ENCODE data around the gene ZNF423. TPM values are rescaled to one million over a fixed set of nuclear protein-coding genes. Genes with fewer than 3 reads are reported as not detected.

ZNF423 gene
- total RNA-seq, 2 donors from 2014 or later: not detected

DNA sequence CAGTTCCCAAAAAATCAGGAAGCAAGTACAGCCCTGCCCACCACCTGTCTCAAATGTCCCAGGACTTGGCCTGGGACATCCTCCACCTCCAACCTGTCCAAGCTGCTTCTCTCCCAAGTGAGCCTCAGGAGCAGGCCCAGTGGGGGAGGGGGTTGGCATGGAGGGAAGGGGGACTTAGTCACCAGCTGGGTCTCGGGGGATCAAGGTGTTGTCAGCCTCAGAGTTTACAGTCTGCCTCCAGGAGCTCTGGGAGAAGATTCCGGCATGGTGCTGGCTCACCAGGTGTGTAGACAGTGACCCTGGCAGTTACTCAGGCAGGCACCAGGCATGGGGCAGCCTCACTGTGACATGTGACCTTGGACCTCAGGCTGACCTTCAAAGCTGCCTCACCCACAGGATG, 19.7 kb downstream of the ZNF423 start:
- Mint-ChIP-seq H3K4me3 (no peak overlapping the region), H3K4me1 (ENCODE audit: low read depth) (no peaks in the 10 kb centered on the region), H3K27me3 (ENCODE audit: low read depth) (peaks cover 30% of the 10 kb centered on the region), H3K27ac (no peak overlapping the region), H3K36me3 (ENCODE audit: insufficient read depth in 2 of 2) (no peaks in the 10 kb centered on the region), H3K9me3 (no peaks in the 10 kb centered on the region)
- ATAC-seq (replicated peaks in 1 of 2) (no peak), DNase-seq (no peak)

- Mint-ChIP-seq H3K27me3 (ENCODE audit: low read depth) (peaks cover 22% of the 10 kb centered on the region), H3K4me3 (no peak overlapping the region), H3K4me1 (ENCODE audit: low read depth) (no peaks in the 10 kb centered on the region), H3K27ac (no peak overlapping the region), H3K9me3 (no peaks in the 10 kb centered on the region), H3K36me3 (ENCODE audit: insufficient read depth in 2 of 2) (no peaks in the 10 kb centered on the region)
- ATAC-seq (replicated peaks in 1 of 2) (no peak), DNase-seq (no peak)
Measured at GRCh38 chr16:49835161-49835777, 20.6 kb downstream of the ZNF423 start.

DNA sequence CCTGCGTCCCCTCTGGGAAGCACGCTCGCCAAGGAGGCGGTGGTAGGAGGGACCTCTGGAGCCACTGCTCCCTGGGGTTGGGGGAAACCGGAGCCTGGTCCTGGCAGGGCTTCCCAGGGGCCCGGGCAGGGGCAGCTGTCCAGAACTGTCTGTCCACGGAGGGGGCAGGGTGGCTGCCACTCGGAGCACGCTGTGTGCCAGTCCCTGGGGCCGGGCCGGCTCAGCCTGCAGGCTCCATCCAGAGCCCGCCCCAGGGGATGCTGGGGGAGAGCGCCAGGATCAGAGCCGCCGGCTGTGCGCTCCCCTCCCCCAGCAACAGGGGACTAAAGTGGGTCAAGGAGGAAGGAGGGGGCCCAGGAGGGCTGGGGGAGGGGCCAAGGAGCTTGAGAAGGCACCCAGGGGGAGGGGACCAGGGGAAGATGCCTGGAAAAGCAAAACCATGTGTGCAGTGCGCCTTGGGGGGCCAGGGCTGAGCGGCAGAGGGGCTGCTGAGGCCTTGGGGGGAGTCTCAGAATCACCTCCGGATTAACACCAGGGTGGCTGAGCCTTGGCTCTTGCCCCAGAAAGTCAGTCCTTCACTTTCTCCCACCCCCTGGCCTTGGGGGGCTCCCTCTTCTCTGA, 21.3 kb downstream of the ZNF423 start:
- no peak overlapping the region for H3K4me3 Mint-ChIP-seq
- no peak for ATAC-seq (replicated peaks in 1 of 2)
- H3K36me3 Mint-ChIP-seq (ENCODE audit: insufficient read depth in 2 of 2): no peaks in the 10 kb centered on the region
- H3K9me3 Mint-ChIP-seq: no peaks in the 10 kb centered on the region
- H3K27ac Mint-ChIP-seq: no peak overlapping the region
- no peak for DNase-seq
- H3K4me1 Mint-ChIP-seq (ENCODE audit: low read depth): no peaks in the 10 kb centered on the region
- H3K27me3 Mint-ChIP-seq (ENCODE audit: low read depth): peaks cover 17% of the 10 kb centered on the region

DNA sequence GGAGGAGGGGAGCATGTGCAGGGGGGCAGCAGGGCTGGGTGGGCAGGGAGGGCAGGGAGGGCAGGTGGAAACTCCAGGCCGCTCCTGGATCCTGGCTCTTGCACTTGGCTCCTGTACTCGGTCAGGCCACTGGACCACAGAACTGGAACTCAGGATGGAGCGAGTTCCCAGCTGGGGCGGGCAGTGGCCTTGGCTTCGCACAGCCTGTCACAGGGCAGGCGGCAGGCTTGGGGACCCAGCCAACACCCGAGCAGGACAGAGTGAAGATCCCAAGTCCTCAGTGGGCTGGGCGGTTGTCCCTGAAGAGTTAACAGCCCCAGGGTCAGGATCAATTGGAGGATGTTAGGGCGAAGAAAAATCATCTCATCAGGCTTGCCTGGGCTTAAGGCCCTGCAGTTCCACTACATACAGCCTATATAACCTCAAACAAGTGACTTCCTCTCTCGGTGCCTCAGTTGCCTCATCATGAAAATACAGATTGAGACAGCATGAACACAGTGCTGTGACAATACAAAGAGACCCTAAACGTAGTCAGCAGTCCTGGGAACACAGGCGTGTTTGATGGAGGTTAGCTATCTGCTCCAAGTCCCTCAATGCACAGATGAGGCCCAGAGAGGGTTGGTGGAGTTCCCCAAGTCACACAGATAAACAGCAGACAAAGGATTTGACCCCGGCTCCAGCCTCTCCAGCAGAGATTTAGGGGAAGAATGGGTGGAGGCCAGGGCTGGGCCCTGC, 21.9 kb downstream of the ZNF423 start:
- H3K4me3 Mint-ChIP-seq: no peak overlapping the region
- DNase-seq: no peak
- H3K36me3 Mint-ChIP-seq (ENCODE audit: insufficient read depth in 2 of 2): no peaks in the 10 kb centered on the region
- no peak for ATAC-seq (replicated peaks in 1 of 2)
- H3K4me1 Mint-ChIP-seq (ENCODE audit: low read depth): no peaks in the 10 kb centered on the region
- H3K27ac Mint-ChIP-seq: no peak overlapping the region
- H3K27me3 Mint-ChIP-seq (ENCODE audit: low read depth): peaks cover 15% of the 10 kb centered on the region
- H3K9me3 Mint-ChIP-seq: no peaks in the 10 kb centered on the region

- DNase-seq: no peak
- ATAC-seq (replicated peaks in 1 of 2): no peak
- Mint-ChIP-seq H3K27me3 (ENCODE audit: low read depth) (peaks cover 14% of the 10 kb centered on the region), H3K4me3 (no peak overlapping the region), H3K36me3 (ENCODE audit: insufficient read depth in 2 of 2) (no peaks in the 10 kb centered on the region), H3K9me3 (no peaks in the 10 kb centered on the region), H3K27ac (no peak overlapping the region), H3K4me1 (ENCODE audit: low read depth) (no peaks in the 10 kb centered on the region)
Measured at GRCh38 chr16:49833085-49833484, 22.8 kb downstream of the ZNF423 start.

GRCh38 chr16:49832177-49832576, 23.7 kb downstream of the ZNF423 start:
- H3K4me3 Mint-ChIP-seq: no peak overlapping the region
- H3K27ac Mint-ChIP-seq: no peak overlapping the region
- H3K9me3 Mint-ChIP-seq: no peaks in the 10 kb centered on the region
- no peak for DNase-seq
- H3K36me3 Mint-ChIP-seq (ENCODE audit: insufficient read depth in 2 of 2): no peaks in the 10 kb centered on the region
- no peak for ATAC-seq (replicated peaks in 1 of 2)
- peaks cover 5% of the 10 kb centered on the region for H3K27me3 Mint-ChIP-seq (ENCODE audit: low read depth)
- no peaks in the 10 kb centered on the region for H3K4me1 Mint-ChIP-seq (ENCODE audit: low read depth)

DNA sequence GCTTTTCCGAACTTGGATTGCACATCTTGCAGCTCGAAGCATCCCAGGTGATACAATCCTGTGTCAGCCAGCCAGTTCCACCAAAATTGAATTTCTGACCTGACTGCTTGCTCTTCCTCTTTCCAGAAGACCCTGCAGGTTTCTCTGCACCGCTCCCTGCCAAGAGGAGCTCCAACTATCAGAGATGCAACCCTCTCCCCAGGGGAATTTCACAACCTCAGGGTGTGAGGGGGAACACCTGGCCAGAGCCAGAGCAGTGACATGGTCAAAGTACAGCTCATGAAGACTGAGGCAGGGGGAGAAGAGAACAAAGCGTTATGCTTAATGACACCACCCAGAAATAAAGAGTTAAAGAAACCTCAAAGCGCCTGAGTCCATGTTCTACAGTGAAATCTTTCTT, 25.0 kb downstream of the ZNF423 start:
- H3K27ac Mint-ChIP-seq: no peak overlapping the region
- no peaks in the 10 kb centered on the region for H3K36me3 Mint-ChIP-seq (ENCODE audit: insufficient read depth in 2 of 2)
- H3K27me3 Mint-ChIP-seq (ENCODE audit: low read depth): no peaks in the 10 kb centered on the region
- H3K4me1 Mint-ChIP-seq (ENCODE audit: low read depth): no peaks in the 10 kb centered on the region
- ATAC-seq (replicated peaks in 1 of 2) (no peak), DNase-seq (no peak)
- H3K4me3 Mint-ChIP-seq: no peak overlapping the region
- H3K9me3 Mint-ChIP-seq: no peaks in the 10 kb centered on the region

GRCh38 chr16:49828533-49829267, 27.2 kb downstream of the ZNF423 start:
- Mint-ChIP-seq H3K36me3 (ENCODE audit: insufficient read depth in 2 of 2) (no peaks in the 10 kb centered on the region), H3K27ac (no peak overlapping the region), H3K4me3 (no peak overlapping the region), H3K9me3 (no peaks in the 10 kb centered on the region), H3K4me1 (ENCODE audit: low read depth) (no peaks in the 10 kb centered on the region), H3K27me3 (ENCODE audit: low read depth) (no peaks in the 10 kb centered on the region)
- DNase-seq: no peak
- ATAC-seq (replicated peaks in 1 of 2): no peak

- Mint-ChIP-seq H3K9me3 (no peaks in the 10 kb centered on the region), H3K36me3 (ENCODE audit: insufficient read depth in 2 of 2) (no peaks in the 10 kb centered on the region), H3K27me3 (ENCODE audit: low read depth) (no peaks in the 10 kb centered on the region), H3K4me1 (ENCODE audit: low read depth) (no peaks in the 10 kb centered on the region), H3K27ac (no peak overlapping the region), H3K4me3 (no peak overlapping the region)
- ATAC-seq (replicated peaks in 1 of 2) (no peak), DNase-seq (no peak)
Measured at GRCh38 chr16:49827805-49828438, 28.0 kb downstream of the ZNF423 start.

DNA sequence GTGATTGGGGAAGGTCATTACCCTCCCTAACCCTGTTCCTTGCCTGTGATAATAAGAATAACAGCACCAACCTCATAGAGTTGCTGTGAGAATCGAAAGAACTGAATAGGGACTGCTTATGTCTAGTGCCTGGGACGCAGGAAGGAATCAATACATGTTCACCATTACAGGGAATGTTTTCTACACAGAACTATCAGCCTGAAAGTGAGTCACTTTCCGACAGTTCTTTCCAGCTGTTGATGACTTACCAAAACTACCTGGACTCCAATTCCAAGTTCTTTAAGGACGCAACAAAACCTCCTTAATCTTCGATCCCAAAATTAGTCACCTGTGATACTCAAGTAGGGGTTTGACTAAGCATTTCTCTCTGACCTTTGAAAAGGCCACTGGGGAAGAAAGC, 29.4 kb downstream of the ZNF423 start:
- H3K4me3 Mint-ChIP-seq: no peak overlapping the region
- no peaks in the 10 kb centered on the region for H3K9me3 Mint-ChIP-seq
- no peak for ATAC-seq (replicated peaks in 1 of 2)

GRCh38 chr16:49825041-49825440, 30.9 kb downstream of the ZNF423 start:
- no peak overlapping the region for H3K4me3 Mint-ChIP-seq
- no peaks in the 10 kb centered on the region for H3K36me3 Mint-ChIP-seq (ENCODE audit: insufficient read depth in 2 of 2)
- ATAC-seq (replicated peaks in 1 of 2): no peak
- H3K27me3 Mint-ChIP-seq (ENCODE audit: low read depth): no peaks in the 10 kb centered on the region
- H3K9me3 Mint-ChIP-seq: no peaks in the 10 kb centered on the region
- no peak overlapping the region for H3K27ac Mint-ChIP-seq
- H3K4me1 Mint-ChIP-seq (ENCODE audit: low read depth): no peaks in the 10 kb centered on the region
- DNase-seq: no peak

More for the DNA sequence above, 29.4 kb downstream of the ZNF423 start:
- Mint-ChIP-seq H3K36me3 (ENCODE audit: insufficient read depth in 2 of 2) (no peaks in the 10 kb centered on the region), H3K27ac (no peak overlapping the region), H3K4me1 (ENCODE audit: low read depth) (no peaks in the 10 kb centered on the region), H3K27me3 (ENCODE audit: low read depth) (no peaks in the 10 kb centered on the region)
- DNase-seq: no peak

DNA sequence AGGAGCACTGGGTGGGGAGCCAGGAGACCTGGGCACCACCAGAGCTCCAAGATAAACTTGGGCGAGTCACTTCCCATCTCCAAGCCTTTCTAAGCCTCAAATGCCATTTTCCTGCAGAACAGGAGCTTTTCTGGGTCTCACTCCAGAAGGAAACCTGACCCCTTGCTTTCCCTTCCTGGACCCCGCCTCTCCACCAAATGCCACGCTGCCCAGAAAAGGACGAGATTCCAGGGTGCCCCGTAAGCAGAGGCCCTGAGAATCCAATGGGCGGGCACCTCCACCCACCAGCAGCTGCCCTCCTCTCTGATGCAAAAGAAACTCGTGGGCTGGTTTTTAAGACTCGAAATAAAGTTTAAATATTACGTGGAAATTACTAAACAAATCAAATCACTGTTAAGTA, 31.3 kb downstream of the ZNF423 start:
- ATAC-seq (replicated peaks in 1 of 2): no peak
- Mint-ChIP-seq H3K27me3 (ENCODE audit: low read depth) (no peaks in the 10 kb centered on the region), H3K9me3 (no peaks in the 10 kb centered on the region), H3K36me3 (ENCODE audit: insufficient read depth in 2 of 2) (no peaks in the 10 kb centered on the region), H3K27ac (no peak overlapping the region), H3K4me1 (ENCODE audit: low read depth) (no peaks in the 10 kb centered on the region), H3K4me3 (no peak overlapping the region)
- no peak for DNase-seq

All from activated T-cell treated with anti-CD3 and anti-CD28 coated beads, Interleukin-2, amount 50 U/mL, for 72 hours (primary cell).